22Rv1 (cell line): ENCODE data around the gene PHRF1.

Experiments
- CTCF ChIP-seq: fragments of 450-650 bp; IDR thresholded peaks from 2 replicates; pipeline ENCODE4 v1.5.1; 2017; ENCODE audit warnings: mild to moderate bottlenecking
- ZFX ChIP-seq: fragments of 450-650 bp; IDR thresholded peaks from 2 replicates; pipeline ENCODE4 v1.6.1; 2017; ENCODE audit warnings: antibody characterized with exemption, borderline replicate concordance

- TF ChIP-seq CTCF (no peak), ZFX (no peak)
Measured at GRCh38 chr11:567629-568292, 8.5 kb upstream of the PHRF1 start.
